ENCODE results near the gene TUBA4B. TPM values are rescaled to one million over a fixed set of nuclear protein-coding genes. Genes with fewer than 3 reads are reported as not detected.

Gene TUBA4B
- total RNA-seq, 3 donors from 2014 or later: not detected

DNA sequence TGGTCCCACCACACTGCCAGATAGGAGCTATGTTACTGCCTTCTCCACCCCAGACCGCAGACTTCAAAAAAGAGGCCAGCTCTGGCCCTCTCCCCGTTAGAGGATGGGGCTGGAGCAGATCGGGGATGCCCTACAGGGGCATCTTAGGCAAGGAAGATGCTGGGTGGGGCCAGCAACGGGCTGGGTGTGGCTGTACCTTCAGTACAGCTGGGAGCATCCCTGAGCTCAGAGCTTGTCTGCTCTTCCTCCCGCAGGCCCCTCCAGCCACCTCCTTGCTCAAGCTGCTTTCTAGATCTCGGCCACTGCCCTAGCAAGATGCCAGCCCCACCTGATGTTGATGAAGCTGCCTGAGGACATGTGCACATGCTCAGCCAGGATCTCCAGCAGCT lies 46.3 kb downstream of the TUBA4B start:
- DNase-seq (no peak), ATAC-seq (no peak)
- Histone ChIP-seq H3K4me1 (ENCODE audit: low read depth) (peaks cover 9% of the 10 kb centered on the region), H3K36me3 (ENCODE audit: low read depth) (no peaks in the 10 kb centered on the region), H3K9me3 (no peaks in the 10 kb centered on the region), H3K4me3 (no peak overlapping the region)
- TF ChIP-seq, protein P1, sequence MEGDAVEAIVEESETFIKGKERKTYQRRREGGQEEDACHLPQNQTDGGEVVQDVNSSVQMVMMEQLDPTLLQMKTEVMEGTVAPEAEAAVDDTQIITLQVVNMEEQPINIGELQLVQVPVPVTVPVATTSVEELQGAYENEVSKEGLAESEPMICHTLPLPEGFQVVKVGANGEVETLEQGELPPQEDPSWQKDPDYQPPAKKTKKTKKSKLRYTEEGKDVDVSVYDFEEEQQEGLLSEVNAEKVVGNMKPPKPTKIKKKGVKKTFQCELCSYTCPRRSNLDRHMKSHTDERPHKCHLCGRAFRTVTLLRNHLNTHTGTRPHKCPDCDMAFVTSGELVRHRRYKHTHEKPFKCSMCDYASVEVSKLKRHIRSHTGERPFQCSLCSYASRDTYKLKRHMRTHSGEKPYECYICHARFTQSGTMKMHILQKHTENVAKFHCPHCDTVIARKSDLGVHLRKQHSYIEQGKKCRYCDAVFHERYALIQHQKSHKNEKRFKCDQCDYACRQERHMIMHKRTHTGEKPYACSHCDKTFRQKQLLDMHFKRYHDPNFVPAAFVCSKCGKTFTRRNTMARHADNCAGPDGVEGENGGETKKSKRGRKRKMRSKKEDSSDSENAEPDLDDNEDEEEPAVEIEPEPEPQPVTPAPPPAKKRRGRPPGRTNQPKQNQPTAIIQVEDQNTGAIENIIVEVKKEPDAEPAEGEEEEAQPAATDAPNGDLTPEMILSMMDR (IDR thresholded peaks at IDR 0.05): no peak
- intact Hi-C loops (cut with DNase I, micrococcal nuclease): no loop called here

DNA sequence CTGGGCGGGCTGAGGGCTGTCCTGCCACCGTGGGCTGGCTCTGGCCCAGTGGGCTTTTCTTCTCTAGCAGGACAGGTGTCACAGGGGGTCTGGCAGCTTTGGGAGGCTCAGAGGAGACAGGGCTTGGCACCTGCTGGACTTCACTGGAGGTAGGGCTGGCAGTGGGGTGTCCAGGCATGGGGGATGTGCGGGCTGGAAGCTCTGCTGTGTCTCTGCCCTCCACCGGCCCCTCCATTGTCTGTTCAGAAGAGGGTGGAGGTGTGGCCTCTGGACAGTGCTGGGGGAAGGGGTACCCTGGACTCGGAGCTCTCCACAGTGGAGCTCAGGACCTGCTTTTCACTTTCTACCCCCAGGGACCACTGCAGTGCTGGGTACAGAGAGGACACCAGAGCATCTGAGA lies 47.0 kb downstream of the TUBA4B start:
- ATAC-seq: no peak
- TF ChIP-seq, protein P1 (IDR thresholded peaks at IDR 0.05): no peak
- Histone ChIP-seq H3K4me3 (no peak overlapping the region), H3K4me1 (ENCODE audit: low read depth) (peaks cover 8% of the 10 kb centered on the region), H3K9me3 (no peaks in the 10 kb centered on the region), H3K36me3 (ENCODE audit: low read depth) (no peaks in the 10 kb centered on the region)
- intact Hi-C loops (cut with DNase I, micrococcal nuclease): loop anchor here in 1 of 2 donors (10.0 kb wide), 1 partner anchor 135 kb away; the partner anchor contains the start of gene NHEJ1
- DNase-seq: no peak

DNA sequence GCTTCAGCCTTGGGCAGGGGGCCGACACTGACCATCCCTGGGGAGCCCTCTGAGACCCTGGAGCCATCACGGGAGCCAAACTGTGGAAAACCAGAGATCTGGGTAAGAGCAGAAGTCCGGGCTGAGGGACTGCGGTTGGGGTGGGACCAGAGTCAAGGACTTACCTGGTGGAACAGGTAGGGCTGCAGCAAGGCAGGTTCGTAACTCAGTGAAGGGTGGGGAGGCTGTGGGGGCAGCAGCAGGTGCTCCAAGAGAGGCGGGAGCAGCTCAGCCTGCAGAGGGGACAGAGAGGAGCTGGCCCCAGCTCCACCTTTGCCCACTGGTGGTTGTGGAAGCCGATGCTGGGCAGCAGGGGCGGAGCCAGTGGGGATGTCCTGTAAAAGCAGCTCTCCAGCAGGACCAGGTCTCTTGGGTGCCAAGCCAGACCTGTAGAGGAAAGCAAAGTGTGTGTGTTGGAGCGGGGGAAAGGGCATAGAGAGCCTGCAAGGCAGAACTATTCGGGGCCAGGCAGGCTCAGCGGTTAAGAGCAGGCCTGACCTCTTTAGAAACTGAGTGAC lies 49.4 kb downstream of the TUBA4B start:
- Histone ChIP-seq H3K4me3 (no peak overlapping the region), H3K36me3 (ENCODE audit: low read depth) (no peaks in the 10 kb centered on the region), H3K9me3 (no peaks in the 10 kb centered on the region), H3K4me1 (ENCODE audit: low read depth) (peaks cover 8% of the 10 kb centered on the region)
- TF ChIP-seq, protein P1 (IDR thresholded peaks at IDR 0.05): no peak
- DNase-seq: no peak
- intact Hi-C loops (cut with DNase I, micrococcal nuclease): loop anchor here in 1 of 2 donors (10.0 kb wide), 1 partner anchor 138 kb away; the partner anchor contains the start of gene NHEJ1
- ATAC-seq: no peak

DNA sequence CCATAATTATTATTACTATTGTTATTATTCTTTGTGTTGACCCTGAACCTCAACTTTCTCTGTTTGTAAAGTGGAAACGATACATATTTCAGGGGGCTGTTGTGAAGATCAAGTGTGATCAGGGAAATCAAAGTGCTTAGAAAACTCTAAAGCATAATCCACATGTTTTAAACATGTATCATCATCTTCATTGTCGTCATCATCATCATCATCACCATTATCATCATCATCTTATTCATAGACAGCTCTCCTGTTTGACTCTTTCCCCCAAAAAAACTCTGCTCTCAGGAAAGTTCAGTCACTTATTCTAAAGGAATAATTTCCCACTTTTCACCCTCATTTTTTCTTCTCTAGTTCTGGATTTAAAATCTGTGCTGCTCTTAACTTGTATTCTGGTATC lies 51.2 kb downstream of the TUBA4B start:
- Histone ChIP-seq H3K9me3 (no peaks in the 10 kb centered on the region), H3K4me1 (ENCODE audit: low read depth) (no peaks in the 10 kb centered on the region), H3K4me3 (no peak overlapping the region), H3K36me3 (ENCODE audit: low read depth) (no peaks in the 10 kb centered on the region)
- TF ChIP-seq, protein P1 (IDR thresholded peaks at IDR 0.05): no peak
- intact Hi-C loops (cut with DNase I, micrococcal nuclease): loop anchor here in 1 of 2 donors (10.0 kb wide), 1 partner anchor 139 kb away; the partner anchor contains the start of gene NHEJ1
- ATAC-seq: no peak
- DNase-seq: no peak

DNA sequence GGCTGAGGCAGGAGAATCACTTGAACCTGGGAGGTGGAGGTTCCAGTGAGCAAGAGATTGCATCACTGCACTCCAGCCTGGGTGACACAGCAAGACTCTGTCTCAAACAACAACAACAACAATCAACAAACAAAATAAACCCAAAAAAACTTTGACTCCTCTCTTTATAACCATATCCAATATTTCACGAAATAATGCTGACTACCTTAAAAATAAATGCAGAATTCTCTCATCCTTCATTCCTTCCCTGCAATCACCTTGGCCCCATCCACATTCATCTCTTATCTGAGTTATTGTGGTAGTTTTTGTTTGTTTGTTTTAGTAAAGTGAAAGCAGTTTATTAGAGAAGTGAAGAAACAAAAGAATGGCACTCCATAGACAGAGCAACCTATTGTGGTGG lies 53.0 kb downstream of the TUBA4B start:
- ATAC-seq: no peak

More for the DNA sequence above, 53.0 kb downstream of the TUBA4B start:
- H3K9me3 ChIP-seq: no peaks in the 10 kb centered on the region
- intact Hi-C loops (cut with DNase I, micrococcal nuclease): loop anchor here in 1 of 2 donors (10.0 kb wide), 1 partner anchor 141 kb away; the partner anchor contains the start of gene NHEJ1
- DNase-seq: no peak
- H3K36me3 ChIP-seq (ENCODE audit: low read depth): no peaks in the 10 kb centered on the region
- H3K4me1 ChIP-seq (ENCODE audit: low read depth): no peaks in the 10 kb centered on the region
- no peak overlapping the region for H3K4me3 ChIP-seq
- TF ChIP-seq, protein P1 (IDR thresholded peaks at IDR 0.05): no peak
